Hindlimb muscle (tissue), 1 donor: ENCODE results near the gene TOX3. TPM values are rescaled to one million over a fixed set of nuclear protein-coding genes. Genes with fewer than 3 reads are reported as not detected.

Source experiments
- DNase-seq: peaks from one replicate; pipeline ENCODE4 v3.0.0-alpha.2; 2013
- polyA plus RNA-seq: library from polyadenylated mRNA; unstranded; fragments of 120-200 nt; gene quantifications from one replicate; pipeline ENCODE4 v1.2.1, GENCODE V29; 2013; ENCODE audit not compliant: insufficient read length

TOX3 gene
- polyA plus RNA-seq, 1 donor: 2.6 TPM

- no peak for DNase-seq
Observed at GRCh38 chr16:52450241-52450640, 96.7 kb downstream of the TOX3 start.

GRCh38 chr16:52446080-52446479 is 100.9 kb downstream of the TOX3 start:
- DNase-seq: no peak

- DNase-seq: no peak
Observed at GRCh38 chr16:52441886-52442285, 105.1 kb downstream of the TOX3 start.

GRCh38 chr16:52440248-52440647 is 106.7 kb downstream of the TOX3 start:
- no peak for DNase-seq

- no peak for DNase-seq
Observed at GRCh38 chr16:52439750-52440149, 107.2 kb downstream of the TOX3 start.

- DNase-seq: no peak
Observed at GRCh38 chr16:52439171-52439701, 107.7 kb downstream of the TOX3 start.

- DNase-seq: no peak
Observed at GRCh38 chr16:52437277-52437670, 109.7 kb downstream of the TOX3 start.

GRCh38 chr16:52436339-52437276 is 110.3 kb downstream of the TOX3 start:
- no peak for DNase-seq

GRCh38 chr16:52434224-52434623 is 112.7 kb downstream of the TOX3 start:
- DNase-seq: no peak

GRCh38 chr16:52433643-52434042 is 113.3 kb downstream of the TOX3 start:
- DNase-seq: no peak

- no peak for DNase-seq
Observed at GRCh38 chr16:52424591-52424990, 122.4 kb downstream of the TOX3 start.

GRCh38 chr16:52422307-52422706 is 124.6 kb downstream of the TOX3 start:
- DNase-seq: no peak

GRCh38 chr16:52418201-52418600 is 128.7 kb downstream of the TOX3 start:
- no peak for DNase-seq

GRCh38 chr16:52416888-52417287 is 130.1 kb downstream of the TOX3 start:
- no peak for DNase-seq

- no peak for DNase-seq
Observed at GRCh38 chr16:52411011-52411410, 135.9 kb downstream of the TOX3 start.

GRCh38 chr16:52408191-52408845 is 138.6 kb downstream of the TOX3 start:
- no peak for DNase-seq

GRCh38 chr16:52407778-52408177 is 139.2 kb downstream of the TOX3 start:
- DNase-seq: no peak

- no peak for DNase-seq
Observed at GRCh38 chr16:52405441-52405840, 141.5 kb downstream of the TOX3 start.

- no peak for DNase-seq
Observed at GRCh38 chr16:52404546-52404945, 142.4 kb downstream of the TOX3 start.

- DNase-seq: no peak
Observed at GRCh38 chr16:52399116-52399515, 147.8 kb downstream of the TOX3 start.

GRCh38 chr16:52398491-52398960 is 148.4 kb downstream of the TOX3 start:
- DNase-seq: no peak

GRCh38 chr16:52398021-52398420 is 148.9 kb downstream of the TOX3 start:
- no peak for DNase-seq

GRCh38 chr16:52393448-52393847 is 153.5 kb downstream of the TOX3 start:
- DNase-seq: no peak

- no peak for DNase-seq
Observed at GRCh38 chr16:52389045-52389444, 157.9 kb downstream of the TOX3 start.
